ENCODE results near the gene S100B.

S100B gene

DNA sequence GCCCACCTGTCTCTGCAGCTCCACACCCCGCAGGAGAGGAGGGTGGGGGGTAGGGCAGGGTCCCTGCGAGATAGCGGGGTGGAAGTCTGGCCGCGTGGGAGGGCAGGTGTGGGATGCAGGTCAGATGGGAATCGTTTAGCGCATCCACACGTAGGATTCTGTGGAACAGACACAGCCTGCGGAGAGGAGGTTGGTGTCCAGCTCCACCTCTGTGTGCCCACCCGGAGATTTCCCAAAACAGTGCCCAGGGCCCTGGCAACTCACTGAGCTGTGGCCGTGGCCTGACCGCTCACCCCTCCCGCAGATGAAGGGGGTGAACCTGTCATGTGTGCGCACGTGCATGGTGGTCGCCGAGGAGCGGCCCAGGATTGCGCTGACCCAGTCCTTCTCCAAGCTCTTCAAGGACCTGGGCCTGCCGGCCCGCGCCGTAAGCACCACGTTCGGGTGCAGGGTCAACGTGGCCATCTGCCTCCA, 46.9 kb downstream of the S100B start:
- no peak for DNase-seq

DNA sequence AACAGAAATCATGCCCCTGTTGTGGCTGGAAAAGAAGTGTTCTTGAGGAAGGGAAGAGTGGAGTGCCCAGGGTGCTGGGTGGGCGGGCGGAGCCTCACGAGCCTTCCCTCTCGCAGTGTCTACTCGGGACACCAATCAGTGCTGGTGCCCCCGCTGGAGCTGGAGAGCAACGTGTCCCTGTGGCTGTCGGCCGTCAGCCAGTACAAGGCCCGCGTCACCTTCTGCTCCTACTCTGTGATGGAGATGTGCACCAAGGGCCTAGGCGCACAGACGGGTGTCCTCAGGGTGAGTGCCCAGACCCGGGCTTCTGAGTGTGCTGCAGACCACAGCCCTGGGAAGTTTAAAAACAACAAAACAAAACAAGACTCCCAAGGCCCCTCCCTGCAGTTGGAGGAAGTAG, 47.4 kb downstream of the S100B start:
- DNase-seq = no peak

DNA sequence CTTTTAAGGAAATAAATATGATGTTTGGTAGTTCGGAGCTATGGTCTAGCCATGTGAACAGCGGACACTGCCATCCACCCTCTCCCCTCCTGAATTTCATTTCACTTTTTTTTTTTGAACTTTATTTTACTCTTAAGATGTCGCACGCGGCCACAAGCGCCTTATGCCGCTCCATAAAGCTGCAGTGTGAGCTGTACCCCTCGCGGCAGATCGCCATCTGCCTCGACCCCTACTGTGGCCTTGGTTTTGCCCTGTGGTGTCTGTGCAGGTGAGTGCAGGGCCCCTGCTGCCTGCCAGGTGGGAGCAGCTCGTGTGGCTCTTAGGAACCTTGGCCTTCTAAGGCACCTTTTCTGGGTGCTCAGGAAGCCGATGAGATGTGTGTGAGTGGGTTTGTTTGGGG, 48.1 kb downstream of the S100B start:
- DNase-seq = no peak

DNA sequence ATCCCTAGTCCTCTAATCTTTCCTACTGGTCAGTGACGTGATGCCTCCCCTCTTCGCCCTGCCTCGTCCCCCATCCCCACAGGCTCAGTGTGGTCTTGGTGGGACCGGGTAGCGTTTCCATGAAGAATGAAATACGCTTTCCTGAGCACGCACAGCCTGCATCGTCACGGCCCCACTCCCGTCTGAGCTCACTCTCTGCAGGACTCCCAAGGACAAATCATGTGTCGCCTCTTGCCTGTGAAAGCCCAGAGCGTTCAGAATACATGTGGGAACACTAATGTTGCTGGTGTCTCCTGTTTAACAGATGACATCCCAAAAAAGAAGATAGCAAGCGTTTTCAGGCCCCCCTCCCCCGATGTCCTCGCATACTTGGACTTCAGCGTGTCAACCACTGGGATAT, 49.2 kb downstream of the S100B start:
- no peak for DNase-seq

DNA sequence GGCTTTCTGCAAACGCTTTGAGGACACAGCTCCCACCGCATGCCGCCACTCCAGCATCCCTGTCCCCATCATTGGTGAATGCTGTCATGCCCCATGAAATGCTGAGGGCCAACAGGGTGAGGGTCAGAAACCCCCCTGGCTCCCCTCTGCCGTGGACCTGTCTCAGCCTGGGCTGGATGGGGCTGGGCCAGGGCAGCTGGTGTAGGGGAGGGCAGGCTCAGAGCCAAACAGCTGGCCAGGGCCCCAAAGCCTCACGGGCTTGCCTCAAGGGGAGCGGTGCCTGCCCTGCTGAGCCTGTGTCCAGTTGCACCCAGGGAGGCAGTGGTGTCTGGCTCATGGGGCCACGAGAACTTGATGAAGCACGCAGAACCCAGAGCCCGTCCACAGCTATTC, 49.7 kb downstream of the S100B start:
- no peak for DNase-seq

DNA sequence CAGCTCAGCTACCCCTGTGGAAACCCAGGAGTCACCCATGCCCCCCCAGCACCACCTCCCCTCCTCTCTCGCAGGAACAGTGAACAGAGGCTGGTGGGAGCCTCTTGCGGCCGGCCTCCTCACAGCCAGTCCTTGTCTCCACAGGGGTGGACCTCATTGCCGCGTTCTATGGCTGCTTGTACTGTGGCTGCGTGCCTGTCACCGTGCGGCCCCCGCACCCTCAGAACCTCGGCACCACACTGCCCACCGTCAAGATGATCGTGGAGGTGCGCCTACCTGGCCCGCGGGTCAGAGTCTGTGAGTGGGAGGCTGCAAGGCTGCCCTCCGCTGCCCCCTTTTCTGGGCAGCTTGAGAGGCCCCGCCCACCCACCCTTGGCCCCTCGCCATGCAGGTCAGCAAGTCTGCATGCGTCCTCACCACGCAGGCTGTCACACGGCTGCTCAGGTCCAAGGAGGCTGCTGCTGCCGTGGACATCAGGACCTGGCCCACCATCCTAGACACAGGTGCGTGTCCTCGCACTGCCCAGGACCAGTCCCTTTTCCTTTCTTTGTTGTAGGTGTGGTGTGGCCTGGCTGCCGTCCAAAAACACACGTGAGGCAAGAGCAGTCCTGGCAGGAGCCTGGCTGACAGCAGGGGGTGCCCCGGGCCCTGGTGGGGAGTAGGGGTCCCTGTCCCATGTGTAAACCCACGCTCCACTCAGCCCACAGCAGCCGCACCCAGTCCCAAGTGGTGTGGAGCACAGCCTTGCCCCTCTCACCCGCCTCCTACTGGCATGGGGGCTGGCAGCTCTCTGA, 50.3 kb downstream of the S100B start:
- DNase-seq = no peak

DNA sequence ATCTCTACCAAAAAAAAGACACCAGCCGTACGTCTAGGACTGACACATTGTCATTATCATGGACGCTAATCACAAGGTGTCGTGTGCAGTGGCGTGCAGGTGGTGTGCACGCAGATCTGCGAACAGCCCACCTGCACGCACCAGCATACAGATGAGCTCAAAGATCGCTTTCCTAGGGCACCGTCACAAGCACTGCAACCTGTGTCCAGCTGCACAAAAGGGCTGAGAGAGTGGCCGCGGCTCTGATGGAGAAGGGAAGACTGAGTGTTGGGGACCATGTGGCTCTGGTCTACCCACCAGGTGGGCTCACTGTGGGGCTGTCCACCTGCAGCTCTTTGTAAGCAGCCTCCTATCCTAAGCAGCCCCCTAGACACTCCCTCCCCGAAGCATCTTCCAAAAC, 50.9 kb downstream of the S100B start:
- no peak for DNase-seq

DNA sequence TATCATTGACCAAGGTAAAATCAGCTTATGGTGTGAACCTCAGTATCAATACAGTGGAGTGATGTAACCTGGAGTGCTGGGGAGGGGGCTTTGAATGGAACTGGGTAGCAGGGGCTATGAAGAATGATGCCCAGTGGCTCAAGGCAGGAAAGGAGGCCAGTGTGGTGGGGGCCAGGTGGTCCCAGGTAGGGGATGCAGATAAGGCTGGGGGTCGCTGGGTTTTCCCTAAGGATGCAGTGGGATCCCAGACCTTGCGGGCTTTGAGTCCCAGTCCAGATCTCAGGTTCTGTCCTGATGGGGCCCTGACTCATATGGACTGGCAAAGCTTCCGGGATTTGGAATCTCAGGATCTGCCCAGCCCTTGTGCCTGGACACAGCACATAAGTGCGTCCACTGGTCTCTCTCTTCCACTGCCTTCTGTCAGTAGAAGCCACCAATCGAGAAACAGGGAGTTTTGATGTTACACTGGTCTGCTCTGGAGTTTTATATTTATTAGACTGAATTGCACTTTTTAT, 52.0 kb downstream of the S100B start:
- DNase-seq = no peak

DNA sequence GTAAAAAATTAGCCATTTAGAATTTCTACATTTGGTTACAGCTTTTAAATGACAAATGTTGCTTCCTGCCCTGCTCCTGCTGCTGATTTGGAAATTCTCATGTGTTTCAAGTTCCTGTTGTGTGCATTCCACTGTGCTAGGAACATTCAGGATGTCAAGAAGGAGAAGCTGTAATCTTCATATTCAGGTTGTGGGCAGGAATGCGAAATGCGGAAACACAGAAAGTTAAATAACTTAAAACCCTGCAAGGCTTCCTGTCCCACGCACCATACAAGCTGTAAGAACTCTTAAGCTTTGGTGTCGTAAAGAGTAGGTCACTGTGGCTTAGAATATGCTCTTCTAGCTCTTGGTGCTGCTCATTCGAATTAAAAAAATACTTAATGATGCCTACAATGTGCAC, 52.6 kb downstream of the S100B start:
- no peak for DNase-seq

DNA sequence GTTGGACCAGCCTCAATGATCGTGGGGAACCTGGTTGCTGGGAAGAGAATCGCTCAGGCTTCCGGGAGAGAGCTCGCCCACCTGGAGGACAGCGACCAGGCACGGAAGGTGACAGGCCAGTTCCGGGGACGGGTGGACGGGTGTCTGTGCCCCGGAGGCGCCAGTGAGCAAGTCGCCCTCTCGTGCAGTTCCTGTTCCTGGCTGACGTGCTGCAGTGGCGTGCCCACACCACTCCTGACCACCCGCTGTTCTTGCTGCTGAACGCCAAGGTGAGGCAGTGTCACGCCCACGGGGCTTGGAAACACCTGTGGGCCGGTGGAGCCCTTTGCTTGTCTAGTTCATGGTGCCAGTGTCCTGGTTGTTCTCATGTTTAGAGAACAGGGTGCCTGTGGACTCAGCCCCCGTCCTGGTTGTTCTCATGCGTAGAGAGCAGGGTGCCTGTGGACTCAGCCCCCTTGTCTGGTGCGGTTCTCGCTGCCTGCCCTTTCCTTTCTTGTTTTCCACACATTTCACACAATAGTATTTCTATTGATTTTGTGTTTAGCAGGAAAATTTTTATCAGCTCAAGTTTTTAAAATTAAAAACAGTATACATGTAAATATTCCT, 53.1 kb downstream of the S100B start:
- DNase-seq = no peak

DNA sequence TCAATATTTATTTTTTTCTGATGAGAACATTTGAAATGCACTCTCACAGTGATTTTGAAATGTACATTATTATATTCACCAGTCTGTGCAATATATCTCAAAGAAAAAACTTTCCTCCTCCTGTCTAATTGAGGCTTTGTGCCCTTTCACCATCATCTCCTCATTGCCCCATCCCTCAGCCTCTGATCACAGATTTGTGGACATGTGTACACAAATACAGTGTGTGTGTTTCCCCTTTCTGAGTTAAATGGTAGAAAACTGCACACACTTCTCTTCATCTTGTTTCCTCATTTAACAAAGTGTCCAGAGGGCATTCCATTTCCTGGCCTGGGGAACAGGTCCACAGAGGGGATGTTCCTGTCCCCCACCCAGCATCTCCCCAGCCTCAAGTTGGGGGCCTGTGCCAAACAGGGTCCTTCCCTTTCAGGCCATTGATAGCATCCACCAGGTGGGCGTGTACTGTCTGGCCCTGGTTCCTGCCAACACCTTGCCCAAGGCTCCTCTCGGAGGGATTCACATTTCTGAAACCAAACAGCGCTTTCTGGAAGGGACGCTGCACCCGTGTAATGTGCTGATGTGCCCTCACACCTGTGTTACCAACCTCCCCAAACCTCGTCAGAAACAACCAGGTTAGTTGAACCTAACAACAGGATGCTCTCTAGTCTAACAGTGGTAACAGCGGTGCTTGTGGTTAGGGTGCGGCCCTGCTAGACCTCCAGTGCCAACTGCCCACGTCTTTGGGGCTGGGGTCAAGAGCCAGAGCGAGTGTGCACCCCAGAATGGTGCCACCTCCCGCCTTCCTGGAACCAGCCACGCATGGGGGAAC, 54.6 kb downstream of the S100B start:
- DNase-seq = no peak

DNA sequence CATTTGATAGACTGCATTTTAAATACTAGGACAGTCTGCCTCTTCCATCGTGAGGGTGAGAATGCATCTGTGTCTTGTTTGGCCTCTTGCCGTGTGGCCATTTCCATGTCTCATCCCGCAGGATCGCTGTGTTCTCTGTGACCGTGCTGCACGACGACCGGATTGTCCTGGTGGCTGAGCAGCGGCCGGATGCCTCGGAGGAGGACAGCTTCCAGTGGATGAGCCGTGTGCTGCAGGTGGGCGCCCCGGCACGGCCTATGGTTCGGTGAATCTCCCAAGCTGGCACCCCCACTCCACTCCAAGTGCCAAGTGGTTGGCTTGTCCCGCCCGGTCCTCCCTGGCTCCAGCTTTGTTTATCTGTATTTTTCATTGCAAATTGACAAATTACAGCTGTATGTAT, 55.2 kb downstream of the S100B start:
- no peak for DNase-seq
